DOHH2 (cell line): ENCODE results near the gene EIF5AL1.

Experiments used
- H3F3A ChIP-seq: fragments of 200-600 bp; sonication (generic), shearing (Covaris generic); 2 replicates; pipeline ENCODE4 v1.6.0; 2016; ENCODE audit warnings: antibody characterized with exemption, mild to moderate bottlenecking; ENCODE audit not compliant: control insufficient read depth, insufficient read depth
- H3K27ac ChIP-seq: fragments of 200-600 bp; sonication (generic); 2 replicates; pipeline ENCODE4 v1.5.1; 2014; ENCODE audit warnings: low read depth, mild to moderate bottlenecking, low read length, moderate library complexity
- H3K27me3 ChIP-seq: fragments of 200-600 bp; sonication (generic); 2 replicates; pipeline ENCODE4 v1.6.1; 2014; ENCODE audit warnings: mild to moderate bottlenecking, low read length, mixed read lengths; ENCODE audit not compliant: control insufficient read depth
- H3K36me3 ChIP-seq: fragments of 200-600 bp; sonication (generic); 2 replicates; pipeline ENCODE4 v1.6.1; 2014; ENCODE audit warnings: mild to moderate bottlenecking, low read length, moderate library complexity, mixed read lengths; ENCODE audit not compliant: control insufficient read depth
- H3K4me1 ChIP-seq: fragments of 200-600 bp; sonication (generic); 2 replicates; pipeline ENCODE4 v1.6.1; 2014; ENCODE audit warnings: mild to moderate bottlenecking, low read length, mixed read lengths; ENCODE audit not compliant: control insufficient read depth
- H3K4me2 ChIP-seq: fragments of 200-600 bp; sonication (generic); 2 replicates; pipeline ENCODE4 v1.6.0; 2014; ENCODE audit warnings: mild to moderate bottlenecking, low read length, moderate library complexity
- H3K4me3 ChIP-seq: fragments of 200-600 bp; sonication (generic); 2 replicates; pipeline ENCODE4 v1.5.1; 2014; ENCODE audit warnings: mild to moderate bottlenecking, low read length, mixed read lengths
- H3K79me2 ChIP-seq: fragments of 200-600 bp; sonication (generic); 2 replicates; pipeline ENCODE4 v1.6.1; 2014; ENCODE audit warnings: mild to moderate bottlenecking, low read length, mixed read lengths; ENCODE audit not compliant: control insufficient read depth
- H3K9me2 ChIP-seq: fragments of 200-600 bp; sonication (generic); replicated peaks from 2 replicates; pipeline ENCODE4 v1.6.1; 2014; ENCODE audit warnings: mild to moderate bottlenecking, low read length, mixed read lengths; ENCODE audit not compliant: control insufficient read depth
- H3K9me3 ChIP-seq: fragments of 200-600 bp; sonication (generic); 2 replicates; pipeline ENCODE4 v1.6.1; 2014; ENCODE audit warnings: antibody characterized with exemption, low read length, mixed read lengths; ENCODE audit not compliant: control insufficient read depth, insufficient read depth
- H4K20me1 ChIP-seq: fragments of 200-600 bp; sonication (generic); 2 replicates; pipeline ENCODE4 v1.6.0; 2014; ENCODE audit warnings: low read depth, mild to moderate bottlenecking, antibody characterized with exemption, low read length, moderate library complexity; ENCODE audit not compliant: control insufficient read depth, insufficient read depth
- CTCF ChIP-seq: fragments of 200-600 bp; sonication (generic); IDR thresholded peaks from one replicate; pipeline ENCODE4 v1.5.1; 2014; ENCODE audit warnings: antibody characterized with exemption, mild to moderate bottlenecking, low read depth, low read length; ENCODE audit not compliant: poor library complexity, severe bottlenecking
- EZH2phosphoT487 ChIP-seq: fragments of 200-600 bp; sonication (generic); IDR thresholded peaks from 2 replicates; pipeline ENCODE4 v1.6.1; 2017; ENCODE audit warnings: borderline replicate concordance, mild to moderate bottlenecking, antibody characterized with exemption, low read length, moderate library complexity, mixed read lengths

The EIF5AL1 gene

DNA sequence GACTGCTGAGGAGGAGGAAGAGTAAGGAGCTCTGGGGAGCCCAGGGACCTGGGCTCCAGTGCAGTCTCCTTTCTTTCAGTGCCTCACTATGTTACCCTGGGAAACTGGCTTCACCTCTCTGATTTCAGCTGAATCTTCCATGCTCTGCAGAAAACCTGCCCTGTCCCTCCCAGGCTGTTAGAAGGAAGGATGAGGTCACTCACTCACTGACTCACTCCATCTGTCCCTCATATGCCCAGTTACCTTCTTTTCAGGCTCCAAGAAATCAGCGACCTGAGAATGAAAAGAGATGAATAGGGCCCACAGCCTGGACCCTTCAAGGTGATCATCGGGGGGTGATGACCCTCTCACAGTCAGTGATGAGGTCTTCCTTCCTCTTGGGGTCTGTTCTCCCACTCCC is 47.4 kb downstream of the EIF5AL1 start:
- Histone ChIP-seq H3K9me2 (no peaks in the 10 kb centered on the region), H3K4me1 (no peaks in the 10 kb centered on the region), H3K79me2 (no peaks in the 10 kb centered on the region), H3K27ac (no peak overlapping the region), H3K27me3 (0 out of 2 replicates have a peak, but pooled peaks cover 3% of the 10 kb centered on the region), H3F3A (no peaks in the 10 kb centered on the region), H3K36me3 (no peaks in the 10 kb centered on the region), H3K4me2 (no peak overlapping the region), H3K9me3 (no peaks in the 10 kb centered on the region), H3K4me3 (no peak overlapping the region), H4K20me1 (no peaks in the 10 kb centered on the region; the same call in 1 of the 2 replicates)
- no peak for TF ChIP-seq CTCF
- TF ChIP-seq EZH2phosphoT487: no peak

- 0 out of 2 replicates have a peak, but pooled peaks cover 3% of the 10 kb centered on the region for H3K27me3 ChIP-seq
- no peak within 1 kb of the TSS for H3K4me3 ChIP-seq
- no peaks in the 10 kb centered on the region for H3K9me3 ChIP-seq
- H3K79me2 ChIP-seq: no peaks in the 10 kb centered on the region
- no peak within 1 kb of the TSS for H3K27ac ChIP-seq
- no peaks in the 10 kb centered on the region for H3K4me1 ChIP-seq
- H3F3A ChIP-seq: no peaks in the 10 kb centered on the region
- no peaks in the 10 kb centered on the region for H3K36me3 ChIP-seq
- H3K4me2 ChIP-seq: no peak within 1 kb of the TSS
- no peaks in the 10 kb centered on the region; the same call in 1 of the 2 replicates for H4K20me1 ChIP-seq
- TF ChIP-seq EZH2phosphoT487 (no peak), CTCF (no peak)
- no peaks in the 10 kb centered on the region for H3K9me2 ChIP-seq
These were observed 47.9 kb downstream of the EIF5AL1 start, which contains the start of gene SFTPA2 for GRCh38 chr10:79560160-79560709. Gene SFTPA2, minus strand, starts transcription at chr10:79560407. Its CDS starts 924 bp downstream, at chr10:79559483.

GRCh38 chr10:79561257-79561656 is 48.9 kb downstream of the EIF5AL1 start:
- TF ChIP-seq CTCF (no peak), EZH2phosphoT487 (no peak)
- Histone ChIP-seq H3K4me2 (no peak overlapping the region), H3K27me3 (0 out of 2 replicates have a peak, but pooled peaks cover 3% of the 10 kb centered on the region), H4K20me1 (no peaks in the 10 kb centered on the region; the same call in 1 of the 2 replicates), H3K36me3 (no peaks in the 10 kb centered on the region), H3K27ac (no peak overlapping the region), H3K9me2 (no peaks in the 10 kb centered on the region), H3K4me1 (no peaks in the 10 kb centered on the region), H3K9me3 (no peaks in the 10 kb centered on the region), H3F3A (no peaks in the 10 kb centered on the region), H3K4me3 (no peak overlapping the region), H3K79me2 (no peaks in the 10 kb centered on the region)
